C1 segment of cervical spinal cord (tissue), 14 donors: Measurements from ENCODE around the gene LIX1.

Experiments used
- DNase-seq, 14 donors: peaks; one replicate each; lab custom pipeline; 2025; lab: John Stamatoyannopoulos, UW

The LIX1 gene

GRCh38 chr5:97141539-97141938 is 872 bp downstream of the LIX1 start:
- DNase-seq = no peak

GRCh38 chr5:97141031-97141430 is 1.4 kb downstream of the LIX1 start:
- DNase-seq = no peak

- DNase-seq = peak in 5 of 14 donors; percentile 12 to 35 (median 32)
These were observed 2.2 kb downstream of the LIX1 start for GRCh38 chr5:97140250-97140649.

GRCh38 chr5:97136475-97136874 is 5.9 kb downstream of the LIX1 start:
- DNase-seq = no peak

- DNase-seq = no peak
These were observed 6.5 kb downstream of the LIX1 start for GRCh38 chr5:97135868-97136267.

GRCh38 chr5:97134634-97135033 is 7.8 kb downstream of the LIX1 start:
- no peak for DNase-seq

GRCh38 chr5:97133101-97133500 is 9.3 kb downstream of the LIX1 start:
- DNase-seq = no peak

- DNase-seq = no peak
These were observed 10.5 kb downstream of the LIX1 start for GRCh38 chr5:97131921-97132320.

- DNase-seq = no peak
These were observed 11.2 kb downstream of the LIX1 start for GRCh38 chr5:97131139-97131710.

GRCh38 chr5:97127727-97128126 is 14.7 kb downstream of the LIX1 start:
- DNase-seq = no peak

- DNase-seq = no peak
These were observed 17.2 kb downstream of the LIX1 start for GRCh38 chr5:97125125-97125683.

GRCh38 chr5:97124335-97124734 is 18.1 kb downstream of the LIX1 start:
- DNase-seq = no peak

- DNase-seq = no peak
These were observed 20.6 kb downstream of the LIX1 start for GRCh38 chr5:97121848-97122247.

GRCh38 chr5:97120195-97120594 is 22.2 kb downstream of the LIX1 start:
- no peak for DNase-seq

GRCh38 chr5:97119007-97119390 is 23.4 kb downstream of the LIX1 start:
- no peak for DNase-seq

- no peak for DNase-seq
These were observed 24.0 kb downstream of the LIX1 start for GRCh38 chr5:97118261-97119006.

- DNase-seq = no peak
These were observed 26.5 kb downstream of the LIX1 start for GRCh38 chr5:97115932-97116331.

- no peak for DNase-seq
These were observed 30.2 kb downstream of the LIX1 start for GRCh38 chr5:97112230-97112629.

GRCh38 chr5:97111616-97112015 is 30.8 kb downstream of the LIX1 start:
- no peak for DNase-seq

- peak in 1 of 14 donors; percentile 9 for DNase-seq
These were observed 31.4 kb downstream of the LIX1 start for GRCh38 chr5:97111004-97111403.

GRCh38 chr5:97107318-97107717 is 35.1 kb downstream of the LIX1 start:
- DNase-seq = no peak

- no peak for DNase-seq
These were observed 36.2 kb downstream of the LIX1 start for GRCh38 chr5:97106216-97106581.

GRCh38 chr5:97105501-97106215 is 36.8 kb downstream of the LIX1 start:
- no peak for DNase-seq
